Astrocyte of the spinal cord (primary cell): ENCODE results near the gene PCCB.

Experiments used
- DNase-seq: peaks from one replicate; pipeline ENCODE4 v3.0.0; 2011; ENCODE audit warnings: low read depth, low spot score
- H3K4me3 ChIP-seq: 2 replicates; pipeline ENCODE4 v1.5.1; 2011; ENCODE audit warnings: low read depth, mild to moderate bottlenecking, low read length, moderate library complexity
- in situ Hi-C: cut with HindIII; loops from 2 replicates; pipeline ENCODE4 v1.10.0; 2017; ENCODE audit warnings: low sequenced_read_pairs
- TF ChIP-seq, protein P1 (sequence below): IDR thresholded peaks from 2 replicates; pipeline ENCODE4 v1.5.1; 2012; ENCODE audit warnings: low read depth, mild to moderate bottlenecking, low read length, inconsistent platforms

PCCB gene

DNA sequence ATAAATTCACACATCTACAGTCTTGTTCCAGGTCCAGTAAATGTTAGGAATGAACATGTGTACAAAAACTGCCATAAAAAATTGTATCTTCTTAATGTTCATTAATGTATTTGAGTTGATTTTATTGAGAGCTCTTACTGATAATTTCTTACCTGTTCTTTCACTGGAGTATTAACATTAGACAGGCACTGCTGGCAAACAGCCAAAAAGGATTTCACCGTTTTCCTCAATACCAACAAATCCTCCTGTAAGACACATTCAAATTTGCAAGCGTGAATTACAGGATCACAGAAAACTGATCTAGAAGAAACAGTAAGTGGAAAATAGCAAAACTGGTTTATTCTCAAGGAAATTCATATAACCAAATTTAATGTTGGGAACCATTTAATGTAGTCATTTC, 127.4 kb downstream of the PCCB start:
- in situ Hi-C loops = no loop called here
- DNase-seq = no peak
- H3K4me3 ChIP-seq = no peak overlapping the region
- TF ChIP-seq, protein P1, sequence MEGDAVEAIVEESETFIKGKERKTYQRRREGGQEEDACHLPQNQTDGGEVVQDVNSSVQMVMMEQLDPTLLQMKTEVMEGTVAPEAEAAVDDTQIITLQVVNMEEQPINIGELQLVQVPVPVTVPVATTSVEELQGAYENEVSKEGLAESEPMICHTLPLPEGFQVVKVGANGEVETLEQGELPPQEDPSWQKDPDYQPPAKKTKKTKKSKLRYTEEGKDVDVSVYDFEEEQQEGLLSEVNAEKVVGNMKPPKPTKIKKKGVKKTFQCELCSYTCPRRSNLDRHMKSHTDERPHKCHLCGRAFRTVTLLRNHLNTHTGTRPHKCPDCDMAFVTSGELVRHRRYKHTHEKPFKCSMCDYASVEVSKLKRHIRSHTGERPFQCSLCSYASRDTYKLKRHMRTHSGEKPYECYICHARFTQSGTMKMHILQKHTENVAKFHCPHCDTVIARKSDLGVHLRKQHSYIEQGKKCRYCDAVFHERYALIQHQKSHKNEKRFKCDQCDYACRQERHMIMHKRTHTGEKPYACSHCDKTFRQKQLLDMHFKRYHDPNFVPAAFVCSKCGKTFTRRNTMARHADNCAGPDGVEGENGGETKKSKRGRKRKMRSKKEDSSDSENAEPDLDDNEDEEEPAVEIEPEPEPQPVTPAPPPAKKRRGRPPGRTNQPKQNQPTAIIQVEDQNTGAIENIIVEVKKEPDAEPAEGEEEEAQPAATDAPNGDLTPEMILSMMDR = no peak

DNA sequence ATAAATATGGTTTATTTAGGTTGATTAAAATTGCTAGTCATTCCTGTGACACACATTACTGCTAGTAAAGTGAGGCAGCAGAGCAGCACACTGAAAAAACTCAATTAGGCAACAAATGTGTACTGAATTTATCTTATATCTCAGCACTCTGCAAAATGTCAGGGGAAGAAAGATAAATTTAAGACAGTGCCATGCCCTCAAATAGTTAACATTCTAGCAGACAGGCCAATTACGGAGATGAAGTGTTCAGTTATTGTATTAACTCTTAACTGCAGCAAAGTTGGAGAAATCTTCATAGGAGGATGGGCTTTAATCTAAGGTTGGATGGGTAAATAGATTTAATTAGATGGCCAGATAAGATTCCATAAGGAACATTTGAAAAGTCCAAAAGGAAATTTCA, 127.9 kb downstream of the PCCB start:
- in situ Hi-C loops = no loop called here
- TF ChIP-seq, protein P1 = no peak
- DNase-seq = no peak
- no peak overlapping the region for H3K4me3 ChIP-seq
